Left colon (tissue), 2 donors: ENCODE data around the gene FBXO30. TPM values are rescaled to one million over a fixed set of nuclear protein-coding genes. Genes with fewer than 3 reads are reported as not detected.
A peak's percentile ranks its signal among the peaks of the same experiment; 100 is the strongest.

Experiments used
- ATAC-seq: fragments of 200-7000 bp; cut with Tn5 transposase; one replicate; pipeline ENCODE4 v1.9.1; 2020; ENCODE audit warnings: mild to moderate bottlenecking, moderate library complexity
- DNase-seq, 2 donors: peaks; one replicate each; pipeline ENCODE4 v3.0.0-alpha.2; 2020
- intact Hi-C, 2 donors: fragments of 100-400 bp; cut with DNase I in 1 of 2; cut with micrococcal nuclease in 1 of 2; formaldehyde crosslinking; loops; one replicate each; pipeline versions ENCODE4 v1.11.2 to v1.14.0; 2022; cut with DNase I, micrococcal nuclease
- long read RNA-seq: library from polyadenylated mRNA; unstranded; transcript quantifications from one replicate; pipeline ENCODE4 v2.0.0, GENCODE V29; 2021
- total RNA-seq, 2 donors: library from RNA; stranded (reverse); fragmentation: NEBNext Ultra II Directional; extraction: Animal tissue kit (Norgen Biotek cat#: 25700); gene quantifications; one replicate each; pipeline ENCODE4 v1.2.1, GENCODE V29; 2021
- donor health status: DM: no; HTN: no; CAD: no.
- donor health status: DM: yes; HTN: yes; CAD: no.

Gene FBXO30, protein sequence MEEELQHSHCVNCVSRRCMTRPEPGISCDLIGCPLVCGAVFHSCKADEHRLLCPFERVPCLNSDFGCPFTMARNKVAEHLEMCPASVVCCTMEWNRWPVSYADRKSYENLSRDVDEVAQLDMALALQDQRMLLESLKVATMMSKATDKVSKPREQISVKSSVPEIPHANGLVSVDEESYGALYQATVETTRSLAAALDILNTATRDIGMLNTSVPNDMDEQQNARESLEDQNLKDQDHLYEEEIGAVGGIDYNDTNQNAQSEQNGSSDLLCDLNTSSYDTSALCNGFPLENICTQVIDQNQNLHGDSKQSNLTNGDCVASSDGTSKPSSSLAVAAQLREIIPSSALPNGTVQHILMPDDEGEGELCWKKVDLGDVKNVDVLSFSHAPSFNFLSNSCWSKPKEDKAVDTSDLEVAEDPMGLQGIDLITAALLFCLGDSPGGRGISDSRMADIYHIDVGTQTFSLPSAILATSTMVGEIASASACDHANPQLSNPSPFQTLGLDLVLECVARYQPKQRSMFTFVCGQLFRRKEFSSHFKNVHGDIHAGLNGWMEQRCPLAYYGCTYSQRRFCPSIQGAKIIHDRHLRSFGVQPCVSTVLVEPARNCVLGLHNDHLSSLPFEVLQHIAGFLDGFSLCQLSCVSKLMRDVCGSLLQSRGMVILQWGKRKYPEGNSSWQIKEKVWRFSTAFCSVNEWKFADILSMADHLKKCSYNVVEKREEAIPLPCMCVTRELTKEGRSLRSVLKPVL
- 1 to 10 TPM; 5.5 to 9.4 TPM for total RNA-seq
- long read RNA-seq, full-length matches to known transcripts, result 10 of 16 reads
- long read RNA-seq, partial matches to known transcripts, result 2 of 16 reads
- long read RNA-seq, other reads (novel, unspliced or antisense), result 4 of 16 reads

DNA sequence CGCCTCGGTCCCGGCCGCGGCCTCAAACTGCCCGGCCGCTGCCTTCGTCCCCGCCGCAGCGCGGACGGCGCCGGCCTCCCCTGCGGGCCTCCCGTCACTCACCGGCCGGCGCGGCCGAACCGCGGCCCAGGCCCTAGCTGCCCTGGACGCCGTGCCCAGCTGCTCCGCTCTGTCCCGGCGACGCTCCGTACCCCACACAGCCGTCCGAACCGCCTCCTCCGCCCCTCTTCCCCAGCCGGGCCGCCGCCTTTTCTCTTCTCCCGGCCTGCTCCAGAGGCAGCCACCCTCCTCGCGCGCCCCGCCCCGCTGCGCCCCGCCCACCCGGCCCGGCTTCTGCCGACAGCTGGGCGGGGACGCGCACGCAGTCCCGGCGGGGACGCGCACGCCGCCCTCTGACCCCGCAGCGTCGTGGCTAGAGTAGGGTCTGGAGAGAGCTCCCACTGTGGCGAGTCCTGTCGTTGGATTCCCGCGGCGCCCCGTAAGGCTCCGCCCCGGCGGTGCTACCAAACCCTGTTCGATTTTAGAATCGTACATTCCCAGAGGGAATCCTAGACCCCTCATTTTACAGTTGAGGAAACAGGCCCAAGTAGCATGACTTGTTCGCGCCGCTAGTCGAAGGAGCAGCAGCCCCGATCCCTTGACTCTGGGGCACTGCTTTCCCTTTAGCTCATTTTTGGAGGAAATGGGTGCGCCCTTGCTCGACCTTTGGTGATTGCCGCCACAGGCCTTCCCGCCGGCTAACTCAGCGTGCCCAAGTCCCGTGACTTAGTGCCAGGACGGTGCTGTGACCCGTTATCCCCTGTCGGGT lies at the start of gene FBXO30:
Gene FBXO30, minus strand, starts transcription at position 295 of the 808 bp plus-strand sequence. CDS start 8,390 bp downstream, outside the sequence.
- ATAC-seq (peak; percentile 97), DNase-seq (peak; percentile 79 to 88)
- intact Hi-C loops, result loop anchor here in 1 of 2 donors (5.0 kb wide), 2 partner anchors 73 to 77 kb away; partner anchors contain the start of gene EPM2A

- intact Hi-C loops, result no loop called here
- DNase-seq (no peak), ATAC-seq (no peak)
Observed at GRCh38 chr6:145863988-145864616, 49.5 kb upstream of the FBXO30 start.

DNA sequence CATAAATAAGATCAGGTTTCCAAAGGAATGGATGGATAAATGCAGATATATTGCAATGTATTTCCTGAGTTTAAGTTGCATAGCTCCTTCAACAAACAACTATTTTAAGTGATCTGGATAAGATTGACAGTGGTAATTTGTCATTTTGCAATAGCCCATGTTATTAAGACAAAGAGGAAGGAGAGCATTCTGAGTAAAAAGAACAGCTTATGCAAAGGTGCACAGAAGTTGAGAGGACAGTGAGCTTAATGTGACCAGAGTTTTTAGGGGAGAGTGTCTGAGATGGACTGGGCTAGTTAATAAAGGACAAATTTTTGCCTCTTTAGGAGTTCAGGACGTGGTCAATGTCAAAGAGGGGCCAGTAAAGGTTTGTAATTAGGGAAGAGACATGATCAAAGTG lies 48.8 kb upstream of the FBXO30 start:
- intact Hi-C loops, result no loop called here
- DNase-seq, result no peak
- ATAC-seq, result no peak

- no peak for ATAC-seq
- no peak for DNase-seq
- intact Hi-C loops, result no loop called here
Observed at GRCh38 chr6:145860562-145860961, 46.0 kb upstream of the FBXO30 start.

DNA sequence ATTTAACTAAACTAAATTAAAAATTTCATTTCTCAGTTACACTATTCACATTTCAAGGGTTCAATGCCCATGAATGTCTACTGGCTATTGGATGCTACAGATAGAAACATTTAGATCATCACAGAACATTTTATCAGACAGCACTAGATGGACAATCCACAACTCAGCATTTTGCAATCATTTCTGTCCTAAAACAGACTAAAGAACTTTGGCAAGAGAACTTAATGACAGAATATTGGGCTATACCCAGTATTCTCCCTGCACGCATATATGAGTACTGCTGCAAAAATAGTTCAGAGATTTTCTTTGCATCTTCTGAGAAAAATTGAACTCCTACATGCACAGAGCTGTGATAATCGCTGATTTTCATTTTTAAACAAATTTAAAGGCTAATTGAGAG lies 36.1 kb upstream of the FBXO30 start:
- ATAC-seq, result no peak
- intact Hi-C loops, result no loop called here
- no peak for DNase-seq

GRCh38 chr6:145848541-145848940 lies 33.9 kb upstream of the FBXO30 start:
- intact Hi-C loops, result no loop called here
- DNase-seq (no peak), ATAC-seq (no peak)

GRCh38 chr6:145845557-145845956 lies 31.0 kb upstream of the FBXO30 start:
- ATAC-seq, result no peak
- DNase-seq, result no peak
- intact Hi-C loops, result no loop called here

- ATAC-seq, result no peak
- intact Hi-C loops, result no loop called here
- no peak for DNase-seq
Observed at GRCh38 chr6:145844933-145845540, 30.4 kb upstream of the FBXO30 start.

- no peak for DNase-seq
- no peak for ATAC-seq
- intact Hi-C loops, result no loop called here
Observed at GRCh38 chr6:145842693-145843546, 28.3 kb upstream of the FBXO30 start.

DNA sequence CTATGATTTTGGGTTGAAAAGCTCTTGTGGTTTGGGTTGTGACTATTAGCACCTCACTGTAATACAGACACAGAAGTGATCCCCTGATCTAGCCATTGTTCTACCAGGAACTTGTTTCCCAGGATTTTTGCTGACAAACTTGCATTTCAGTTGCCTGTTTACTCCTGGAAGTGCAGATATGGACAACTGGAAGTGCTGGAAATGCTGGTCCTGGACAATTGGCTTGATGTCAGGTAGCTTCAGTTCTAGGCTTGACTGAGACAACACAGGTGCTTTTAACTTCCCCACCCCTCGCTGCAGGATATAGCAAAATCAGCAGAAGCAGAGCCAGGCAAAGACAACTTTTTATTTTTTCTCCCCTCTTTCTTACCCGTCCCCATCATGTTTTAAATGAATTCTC lies 27.1 kb upstream of the FBXO30 start:
- intact Hi-C loops, result no loop called here
- ATAC-seq (no peak), DNase-seq (no peak)

DNA sequence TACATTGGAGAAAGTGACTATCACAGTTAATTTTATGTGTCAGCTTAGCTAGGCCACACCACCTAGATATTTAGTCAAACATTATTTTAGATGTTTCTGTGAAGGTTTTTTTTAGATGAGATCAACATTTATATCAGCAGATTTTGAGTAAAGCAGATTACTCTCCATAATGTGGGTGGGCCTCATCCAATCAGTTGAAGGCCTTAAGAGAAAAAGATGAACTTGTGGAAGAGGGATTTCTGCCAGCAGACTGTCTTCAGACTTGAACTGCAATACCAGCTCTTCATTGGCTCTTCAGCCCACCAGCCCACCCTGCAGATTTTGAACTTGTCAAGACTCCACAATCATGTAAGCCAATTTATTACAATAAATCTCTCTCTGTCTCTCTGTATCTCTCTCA lies 25.1 kb upstream of the FBXO30 start:
- no peak for DNase-seq
- ATAC-seq, result no peak
- intact Hi-C loops, result no loop called here

DNA sequence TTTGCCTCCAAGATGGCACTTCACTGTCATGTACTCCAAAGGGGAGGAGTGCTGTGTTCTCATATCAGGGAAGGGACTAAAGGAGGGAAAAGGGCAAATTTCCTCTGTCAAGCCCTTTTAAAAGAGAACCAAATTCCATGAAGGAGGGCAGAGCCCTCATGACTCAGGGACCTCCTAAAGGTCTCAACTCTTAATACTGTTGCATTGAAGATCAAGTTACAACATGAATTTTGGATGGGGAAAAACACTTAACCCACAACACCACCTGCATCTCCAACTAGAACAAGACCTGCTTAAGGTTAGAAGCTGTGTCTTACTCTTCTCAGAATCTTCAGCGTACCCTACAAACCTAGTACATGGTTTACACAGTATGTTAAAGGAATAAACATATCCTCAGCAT lies 23.7 kb upstream of the FBXO30 start:
- ATAC-seq (no peak), DNase-seq (no peak)
- intact Hi-C loops, result no loop called here

- intact Hi-C loops, result no loop called here
- DNase-seq (no peak), ATAC-seq (no peak)
Observed at GRCh38 chr6:145836772-145837171, 22.2 kb upstream of the FBXO30 start.

DNA sequence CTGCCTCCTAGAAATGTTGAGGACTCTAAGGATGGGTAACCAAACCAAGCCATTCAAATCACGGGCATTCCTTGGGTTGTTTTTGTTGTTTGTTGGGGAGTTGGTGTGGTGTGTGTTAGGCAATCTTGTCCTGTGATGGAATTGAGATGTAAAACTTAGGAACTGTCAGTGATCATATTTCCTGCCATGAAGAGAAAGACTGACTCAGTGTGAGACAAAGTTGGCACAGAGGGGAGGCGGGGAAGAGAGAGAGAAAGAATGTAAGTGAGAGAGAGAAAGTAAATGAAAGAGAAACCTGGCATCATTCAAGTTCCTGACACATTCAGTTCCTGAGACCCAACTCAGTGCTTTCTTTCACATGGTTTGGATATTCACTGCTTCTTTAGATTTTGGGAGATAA lies 21.6 kb upstream of the FBXO30 start:
- intact Hi-C loops, result no loop called here
- ATAC-seq (no peak), DNase-seq (no peak)

DNA sequence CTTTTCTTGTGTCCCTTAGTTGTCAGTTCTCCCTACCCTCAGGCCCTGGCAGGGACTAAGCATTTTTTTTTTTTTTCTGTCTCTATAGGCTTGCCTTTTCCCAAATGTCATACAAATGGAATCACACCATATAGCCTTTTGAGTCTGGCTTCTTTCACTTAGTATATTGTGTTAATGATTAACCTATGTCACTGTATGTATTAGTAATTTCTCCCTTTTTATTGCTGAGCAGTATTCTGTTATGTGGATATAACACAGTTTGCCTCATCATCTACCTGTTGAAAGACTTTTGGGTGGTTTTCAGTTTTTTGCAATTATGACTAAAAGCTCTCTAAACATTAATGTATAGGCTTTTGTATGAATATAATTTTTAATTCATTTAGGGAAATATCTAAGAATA lies 16.0 kb upstream of the FBXO30 start:
- ATAC-seq, result no peak
- no peak for DNase-seq
- intact Hi-C loops, result no loop called here

GRCh38 chr6:145829950-145830349 lies 15.4 kb upstream of the FBXO30 start:
- no peak for DNase-seq
- intact Hi-C loops, result no loop called here
- no peak for ATAC-seq

DNA sequence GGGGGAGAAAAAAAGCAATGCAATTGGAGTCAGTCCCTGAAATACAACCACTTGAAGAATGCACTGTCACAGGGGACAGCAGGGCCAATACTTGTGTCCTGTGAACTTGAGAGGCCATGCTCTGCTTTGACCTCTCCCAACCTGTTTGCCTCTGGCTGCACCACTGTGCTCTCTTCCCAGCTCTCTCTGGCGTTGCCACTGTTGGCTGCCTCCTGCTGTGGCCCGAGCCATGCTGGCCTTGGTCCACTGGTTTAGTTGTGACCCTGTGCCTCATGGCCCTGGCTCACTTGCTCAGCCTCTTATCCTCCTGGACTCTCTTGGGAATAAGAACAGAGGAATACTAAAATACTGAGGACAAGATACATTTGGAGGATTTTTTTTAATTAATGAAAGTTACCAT lies 14.5 kb upstream of the FBXO30 start:
- ATAC-seq, result no peak
- no peak for DNase-seq
- intact Hi-C loops, result no loop called here

DNA sequence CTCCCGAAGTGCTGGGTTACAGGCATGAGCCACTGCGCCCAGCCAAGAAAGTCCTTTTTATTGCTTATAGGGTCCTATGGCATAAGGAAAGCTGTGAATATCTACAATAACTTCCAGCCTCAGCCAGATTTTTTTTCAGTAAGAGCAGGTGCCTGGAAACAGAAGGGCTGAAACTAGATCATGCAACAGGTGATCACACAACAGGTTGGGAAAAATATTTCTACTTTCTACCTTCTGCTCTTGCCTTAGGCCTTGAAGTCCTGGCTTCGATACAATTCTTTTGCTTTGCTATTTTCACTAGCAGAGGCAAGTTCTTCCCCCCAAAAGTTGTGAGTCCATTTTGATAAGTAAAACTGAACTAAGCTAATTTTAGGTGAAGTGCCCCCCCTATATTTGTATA lies 9.7 kb upstream of the FBXO30 start:
- intact Hi-C loops, result no loop called here
- ATAC-seq (no peak), DNase-seq (no peak)
